LNCaP clone FGC (cell line): Measurements from ENCODE around the gene TMEM253.

Source experiments
- DNase-seq: peaks from one replicate; pipeline ENCODE4 v3.0.0-alpha.2; 2011; ENCODE audit warnings: low read depth
- H3K4me3 ChIP-seq: 2 replicates; pipeline ENCODE4 v1.5.1; 2011; ENCODE audit warnings: mild to moderate bottlenecking, low read depth, low read length, control low read depth
- CTCF ChIP-seq: IDR thresholded peaks from 2 replicates; pipeline ENCODE4 v1.5.1; 2012; ENCODE audit warnings: mild to moderate bottlenecking; ENCODE audit not compliant: control insufficient read depth, insufficient read depth; ENCODE audit errors: extremely low read depth

TMEM253 gene

GRCh38 chr14:21106176-21106497 is 5.3 kb downstream of the TMEM253 start:
- DNase-seq, result no peak
- no peak for TF ChIP-seq CTCF
- H3K4me3 ChIP-seq, result no peak overlapping the region

- no peak for DNase-seq
- no peak overlapping the region for H3K4me3 ChIP-seq
- peak; percentile 94 for TF ChIP-seq CTCF
Measured at GRCh38 chr14:21106498-21107282, 5.8 kb downstream of the TMEM253 start.

GRCh38 chr14:21107283-21107800 is 6.5 kb downstream of the TMEM253 start:
- no peak for DNase-seq
- TF ChIP-seq CTCF, result no peak
- no peak overlapping the region for H3K4me3 ChIP-seq

- no peak for TF ChIP-seq CTCF
- no peak overlapping the region for H3K4me3 ChIP-seq
- DNase-seq, result no peak
Measured at GRCh38 chr14:21108791-21109190, 7.9 kb downstream of the TMEM253 start.

GRCh38 chr14:21109377-21110138 is 8.7 kb downstream of the TMEM253 start:
- DNase-seq, result no peak
- H3K4me3 ChIP-seq, result no peak overlapping the region
- TF ChIP-seq CTCF, result no peak

- no peak for DNase-seq
- H3K4me3 ChIP-seq, result no peak overlapping the region
- TF ChIP-seq CTCF, result no peak
Measured at GRCh38 chr14:21112255-21112654, 11.4 kb downstream of the TMEM253 start.

GRCh38 chr14:21113369-21113768 is 12.5 kb downstream of the TMEM253 start:
- no peak for TF ChIP-seq CTCF
- DNase-seq, result no peak
- H3K4me3 ChIP-seq, result no peak overlapping the region
